ENCODE measurements around the gene PHB1. TPM values are rescaled to one million over a fixed set of nuclear protein-coding genes. Genes with fewer than 3 reads are reported as not detected.

Gene PHB1
- total and polyA plus RNA-seq, 12 donors, result 107 to 317 (median 215) TPM

DNA sequence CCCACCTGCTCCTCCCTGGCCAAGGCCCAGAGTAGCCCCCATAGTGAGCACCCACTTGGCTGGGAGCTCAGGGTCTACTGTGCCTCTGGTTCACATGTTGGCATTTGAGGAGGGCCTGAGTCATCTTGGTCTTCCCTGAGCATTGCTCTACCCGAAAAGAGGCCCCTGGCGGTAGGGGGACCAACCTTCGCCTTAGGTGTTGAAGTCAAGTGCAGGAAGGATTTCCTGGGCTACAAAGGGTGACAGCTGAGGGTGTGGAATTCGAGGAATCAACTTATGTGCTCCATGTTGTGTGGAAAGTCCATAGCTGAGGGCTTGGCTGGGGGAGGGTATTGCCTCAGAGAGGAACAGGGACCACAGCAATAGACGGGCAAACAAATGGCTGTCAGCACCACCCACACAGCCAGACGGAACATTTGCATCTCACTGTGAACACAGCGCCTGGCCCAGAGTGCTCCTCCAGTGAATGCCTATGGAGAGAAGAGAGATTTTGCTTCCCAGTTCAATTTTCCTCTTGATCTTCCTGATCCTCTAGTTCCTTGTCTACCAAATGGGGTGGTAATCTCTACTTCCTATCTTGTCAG, 44.8 kb upstream of the PHB1 start:
- H3K27me3 ChIP-seq, result peaks cover 0 to 73% (median 60%) of the 10 kb centered on the region in 7 donors
- DNase-seq, result no peak
- H3K4me3 ChIP-seq, result no peak overlapping the region
- no peak overlapping the region for H3K27ac ChIP-seq
- no peak for ATAC-seq
- H3K9me3 ChIP-seq, result peaks cover 0 to 11% (median 3%) of the 10 kb centered on the region in 11 donors
- TF ChIP-seq, protein P1, sequence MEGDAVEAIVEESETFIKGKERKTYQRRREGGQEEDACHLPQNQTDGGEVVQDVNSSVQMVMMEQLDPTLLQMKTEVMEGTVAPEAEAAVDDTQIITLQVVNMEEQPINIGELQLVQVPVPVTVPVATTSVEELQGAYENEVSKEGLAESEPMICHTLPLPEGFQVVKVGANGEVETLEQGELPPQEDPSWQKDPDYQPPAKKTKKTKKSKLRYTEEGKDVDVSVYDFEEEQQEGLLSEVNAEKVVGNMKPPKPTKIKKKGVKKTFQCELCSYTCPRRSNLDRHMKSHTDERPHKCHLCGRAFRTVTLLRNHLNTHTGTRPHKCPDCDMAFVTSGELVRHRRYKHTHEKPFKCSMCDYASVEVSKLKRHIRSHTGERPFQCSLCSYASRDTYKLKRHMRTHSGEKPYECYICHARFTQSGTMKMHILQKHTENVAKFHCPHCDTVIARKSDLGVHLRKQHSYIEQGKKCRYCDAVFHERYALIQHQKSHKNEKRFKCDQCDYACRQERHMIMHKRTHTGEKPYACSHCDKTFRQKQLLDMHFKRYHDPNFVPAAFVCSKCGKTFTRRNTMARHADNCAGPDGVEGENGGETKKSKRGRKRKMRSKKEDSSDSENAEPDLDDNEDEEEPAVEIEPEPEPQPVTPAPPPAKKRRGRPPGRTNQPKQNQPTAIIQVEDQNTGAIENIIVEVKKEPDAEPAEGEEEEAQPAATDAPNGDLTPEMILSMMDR (IDR thresholded peaks at IDR 0.05), result no peak
- intact Hi-C loops (cut with DNase I), result no loop called here
- H3K4me1 ChIP-seq, result no peaks in the 10 kb centered on the region
- 34 to 45% methylated on average over 7 of the region's 7 CpGs for WGBS, 2 donors
- no peaks in the 10 kb centered on the region for H3K36me3 ChIP-seq

DNA sequence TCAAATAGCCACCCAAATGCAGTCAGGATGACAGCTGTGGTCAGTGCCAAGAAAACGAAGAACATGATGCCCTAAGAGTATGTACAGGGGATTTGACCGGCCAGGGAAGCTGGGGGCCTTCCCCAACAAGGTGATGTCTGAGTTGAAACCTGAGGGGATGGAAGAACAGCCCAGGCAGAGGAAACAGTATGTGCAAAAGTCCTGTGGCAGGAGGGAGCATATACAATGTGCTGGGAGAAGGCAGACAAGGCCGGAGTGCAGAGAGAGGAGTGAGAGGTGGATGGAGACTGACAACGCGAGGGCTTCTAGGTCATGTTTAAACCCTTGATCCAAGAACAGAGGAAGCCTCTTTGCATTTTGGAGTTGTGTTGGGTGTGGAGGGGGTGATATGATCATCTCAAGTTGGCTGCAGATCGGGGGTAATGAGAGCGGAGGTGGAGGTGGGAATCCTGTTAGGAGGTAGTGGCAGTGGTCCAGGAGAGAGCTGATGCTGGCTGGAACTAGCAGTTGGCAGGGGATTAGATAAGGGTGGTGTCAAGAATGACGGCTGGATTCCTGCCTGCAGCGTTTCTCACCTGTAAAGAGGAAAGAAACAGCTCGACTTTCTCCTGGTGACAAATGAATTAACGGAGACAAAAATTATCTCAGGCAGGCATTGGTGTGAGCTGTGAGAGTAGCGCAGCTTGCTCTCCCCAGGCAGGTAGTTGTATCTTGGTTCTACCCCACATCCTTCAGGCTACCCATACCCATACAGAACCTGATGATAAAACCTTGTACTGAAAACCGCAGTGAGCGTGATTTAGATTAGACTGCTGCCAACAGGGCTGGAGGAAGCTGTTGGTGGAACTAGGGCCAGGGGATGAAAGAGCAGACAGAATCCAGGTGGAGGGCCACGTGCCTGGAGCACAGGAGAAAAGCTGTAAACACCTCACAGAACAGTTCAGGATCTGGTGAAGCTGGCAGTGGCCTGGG, 43.2 kb upstream of the PHB1 start:
- 45% methylated on average over 15 of the region's 15 CpGs for WGBS, 2 donors
- intact Hi-C loops (cut with DNase I), result no loop called here
- TF ChIP-seq, protein P1 (IDR thresholded peaks at IDR 0.05), result no peak
- no peaks in the 10 kb centered on the region for H3K36me3 ChIP-seq
- no peak overlapping the region for H3K4me3 ChIP-seq
- no peak overlapping the region for H3K27ac ChIP-seq
- H3K4me1 ChIP-seq, result no peaks in the 10 kb centered on the region
- ATAC-seq, result no peak
- no peaks in the 10 kb centered on the region for H3K9me3 ChIP-seq
- H3K27me3 ChIP-seq, result peaks cover 0 to 70% (median 50%) of the 10 kb centered on the region in 7 donors
- DNase-seq, result no peak

DNA sequence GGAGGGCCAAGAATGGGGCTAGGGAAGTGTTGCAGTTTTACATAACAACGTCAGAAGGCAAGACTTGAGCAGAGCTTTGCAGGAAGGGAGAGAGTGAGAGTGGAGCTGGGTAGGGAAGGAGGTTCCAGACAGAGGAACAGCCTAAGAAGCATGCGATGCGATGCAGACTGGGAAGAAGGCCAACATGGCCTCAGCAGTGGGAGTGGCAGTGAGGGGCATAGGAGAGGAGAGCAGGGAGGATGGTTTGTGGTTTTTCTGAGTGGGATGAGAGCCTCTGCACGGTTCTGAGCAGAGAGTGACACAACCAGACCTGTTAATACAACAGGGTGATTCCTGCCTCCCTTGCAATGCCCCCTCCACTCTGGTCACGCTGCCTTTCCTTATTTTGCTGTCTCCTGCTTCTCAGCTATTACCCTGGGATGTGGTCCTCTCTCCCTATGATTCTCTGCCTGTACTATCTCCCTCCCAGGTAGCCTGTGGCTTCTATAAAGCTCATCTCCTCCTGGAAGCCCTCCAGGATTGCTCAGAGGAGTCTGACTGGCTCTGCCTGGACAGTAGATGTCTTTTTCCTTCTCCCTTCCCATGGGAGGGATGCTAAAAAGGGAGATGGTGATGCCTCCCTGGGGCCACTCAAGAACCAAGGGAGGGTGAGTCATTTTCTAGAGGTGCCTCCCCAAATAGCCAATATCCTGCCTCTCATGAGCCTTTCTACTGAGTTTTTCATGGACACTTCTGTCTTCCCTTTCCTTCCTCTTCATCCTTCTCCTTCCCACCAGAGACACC, 41.7 kb upstream of the PHB1 start:
- WGBS, 2 donors, result 24 to 25% methylated on average over 5 of the region's 5 CpGs

More for the DNA sequence above, 41.7 kb upstream of the PHB1 start:
- intact Hi-C loops (cut with DNase I), result no loop called here
- Histone ChIP-seq H3K4me3 (no peak overlapping the region), H3K4me1 (no peaks in the 10 kb centered on the region), H3K36me3 (no peaks in the 10 kb centered on the region), H3K9me3 (no peaks in the 10 kb centered on the region), H3K27me3 (peaks cover 0 to 56% (median 44%) of the 10 kb centered on the region in 7 donors), H3K27ac (no peak overlapping the region)
- DNase-seq (no peak), ATAC-seq (no peak)
- TF ChIP-seq, protein P1 (IDR thresholded peaks at IDR 0.05), result no peak
